GM19351 (cell line): Measurements from ENCODE around the gene SCARF2.
"Not testable (repeated sequence)": the region's sequence is repeated elsewhere in the genome, so short reads cannot be mapped to it uniquely, and the experiment has no call there.

Source experiments
- ATAC-seq: cut with Tn5 transposase; IDR thresholded peaks from one replicate; pipeline ENCODE4 v1.9.1; 2021; ENCODE audit warnings: mild to moderate bottlenecking, moderate library complexity; ENCODE audit not compliant: unreplicated experiment

SCARF2 gene

GRCh38 chr22:20396639-20397038, 41.0 kb downstream of the SCARF2 start:
- no peak for ATAC-seq

- ATAC-seq = no peak
These were observed 41.7 kb downstream of the SCARF2 start for GRCh38 chr22:20395907-20396287.

- ATAC-seq = no peak
These were observed 42.3 kb downstream of the SCARF2 start for GRCh38 chr22:20395181-20395906.

GRCh38 chr22:20393705-20394476, 43.7 kb downstream of the SCARF2 start, which contains the start of gene ZNF74:
ZNF74 (plus strand) TSS chr22:20394151; CDS start chr22:20394629, 478 bp downstream.
- ATAC-seq = peak; percentile 66

- ATAC-seq = no peak
These were observed 44.5 kb downstream of the SCARF2 start for GRCh38 chr22:20392983-20393704.

- not testable (repeated sequence) for ATAC-seq
These were observed 45.2 kb downstream of the SCARF2 start for GRCh38 chr22:20392365-20392881.

GRCh38 chr22:20391222-20391621, 46.4 kb downstream of the SCARF2 start:
- ATAC-seq = no peak

GRCh38 chr22:20390394-20390907, 47.2 kb downstream of the SCARF2 start:
- no peak for ATAC-seq

GRCh38 chr22:20389288-20389687, 48.3 kb downstream of the SCARF2 start:
- ATAC-seq = no peak

GRCh38 chr22:20388200-20388599, 49.4 kb downstream of the SCARF2 start:
- no peak for ATAC-seq

GRCh38 chr22:20386972-20387371, 50.7 kb downstream of the SCARF2 start:
- no peak for ATAC-seq

- ATAC-seq = no peak
These were observed 51.3 kb downstream of the SCARF2 start for GRCh38 chr22:20386336-20386735.

- ATAC-seq = no peak
These were observed 52.8 kb downstream of the SCARF2 start for GRCh38 chr22:20384865-20385264.

- ATAC-seq = no peak
These were observed 53.5 kb downstream of the SCARF2 start for GRCh38 chr22:20384171-20384570.

GRCh38 chr22:20383538-20383937, 54.1 kb downstream of the SCARF2 start:
- no peak for ATAC-seq

GRCh38 chr22:20380486-20380885, 57.1 kb downstream of the SCARF2 start:
- no peak for ATAC-seq

- not testable (repeated sequence) for ATAC-seq
These were observed 58.9 kb downstream of the SCARF2 start for GRCh38 chr22:20378684-20379083.

- ATAC-seq = no peak
These were observed 59.5 kb downstream of the SCARF2 start for GRCh38 chr22:20378110-20378509.

- ATAC-seq = not testable (repeated sequence)
These were observed 60.6 kb downstream of the SCARF2 start for GRCh38 chr22:20376983-20377382.

GRCh38 chr22:20376281-20376680, 61.3 kb downstream of the SCARF2 start:
- not testable (repeated sequence) for ATAC-seq
